GM10847 (cell line): ENCODE data around the gene LDLRAD4.

ENCODE experiments used
- POLR2A ChIP-seq: IDR thresholded peaks from 2 replicates; pipeline ENCODE4 v1.6.1; 2011; ENCODE audit not compliant: insufficient read length; ENCODE audit errors: extremely low read depth

Gene LDLRAD4

DNA sequence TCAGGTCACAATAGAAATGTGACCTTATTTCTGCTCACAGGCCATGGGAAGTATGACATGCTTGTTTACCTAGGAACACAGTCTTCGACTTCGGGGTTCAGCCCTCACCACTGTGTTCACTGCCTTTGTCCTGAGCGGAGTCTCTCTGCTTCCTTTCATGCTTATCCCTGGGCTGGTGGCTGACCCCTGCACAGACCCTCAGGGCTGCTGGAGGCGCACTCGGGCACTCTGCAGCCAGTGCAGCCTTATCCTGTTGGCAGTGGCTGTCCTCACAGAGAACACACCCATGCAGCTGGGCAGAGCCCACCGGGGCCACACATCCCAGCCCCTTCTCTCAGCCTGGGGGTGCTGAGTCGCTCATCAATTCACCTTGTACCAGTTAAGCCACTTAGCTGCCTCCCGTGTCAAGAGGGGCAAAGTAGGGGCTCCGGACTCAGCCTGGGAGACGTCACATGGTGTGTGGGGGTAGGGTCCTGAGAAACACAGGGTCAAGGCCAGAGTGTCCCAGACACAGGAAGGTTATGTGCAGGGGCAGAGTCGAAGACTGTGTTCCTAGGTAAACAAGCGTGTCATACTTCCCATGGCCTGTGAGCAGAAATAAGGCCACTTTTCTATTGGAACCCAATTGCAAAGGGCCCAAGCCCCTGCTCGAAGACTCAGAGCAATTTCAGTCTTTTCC is 400.3 kb downstream of the LDLRAD4 start:
- TF ChIP-seq POLR2A = no peak

DNA sequence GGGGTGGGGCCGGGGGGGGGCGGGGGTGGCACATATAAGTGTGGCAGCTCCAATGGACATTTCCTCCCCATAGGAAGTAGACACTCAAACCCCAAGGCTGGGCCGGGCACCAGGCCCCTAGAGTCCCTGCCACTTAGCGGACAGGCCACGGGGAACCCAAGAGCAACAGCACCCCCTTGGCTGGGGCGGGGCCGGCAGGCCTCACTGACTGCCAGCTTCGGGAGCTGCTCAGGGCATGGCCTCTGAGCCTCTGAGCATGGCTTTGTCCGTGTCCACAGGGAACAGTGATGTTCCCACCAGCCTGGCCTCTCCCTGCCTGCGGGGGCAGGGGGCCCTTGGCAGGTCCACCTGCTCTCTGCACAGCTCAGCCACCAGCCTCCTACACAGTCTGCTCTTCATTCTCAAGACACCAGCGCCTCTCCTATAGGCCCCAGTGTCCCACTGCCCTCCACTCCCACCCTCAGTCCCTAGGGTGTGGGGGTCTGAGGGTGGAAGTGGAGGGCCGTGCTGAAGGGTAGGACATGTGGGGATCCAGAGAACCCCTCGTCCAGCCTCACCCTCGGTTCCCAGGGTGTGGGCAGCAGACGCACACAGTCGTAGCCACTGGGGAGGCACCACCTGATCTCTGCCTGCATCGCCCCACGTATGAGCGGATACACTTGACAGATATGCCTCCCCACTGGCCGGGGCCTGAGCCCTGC is 401.1 kb downstream of the LDLRAD4 start:
- no peak for TF ChIP-seq POLR2A

DNA sequence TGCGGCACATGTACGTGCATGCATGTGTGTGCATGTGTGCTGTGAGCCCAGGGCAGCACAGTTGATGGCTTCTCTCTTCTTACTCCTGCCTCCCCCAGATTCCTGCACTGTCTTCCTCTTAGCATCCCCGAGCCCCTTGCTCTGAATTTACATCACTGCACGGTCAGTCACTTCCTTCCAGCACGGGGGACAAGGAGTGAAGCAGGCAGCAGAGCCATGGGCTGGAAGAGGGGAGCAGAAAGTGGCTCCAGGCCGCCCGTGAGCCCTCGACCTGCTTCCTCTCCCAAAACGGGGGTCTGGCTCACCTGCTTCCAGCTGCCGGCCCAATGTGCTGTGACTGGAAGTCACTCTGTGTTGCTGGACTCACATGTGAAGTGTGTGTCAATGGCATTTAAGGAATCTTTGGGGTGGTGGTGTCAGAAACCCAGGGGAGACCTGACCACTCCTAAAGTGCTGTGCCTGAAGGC is 401.7 kb downstream of the LDLRAD4 start:
- TF ChIP-seq POLR2A = no peak

DNA sequence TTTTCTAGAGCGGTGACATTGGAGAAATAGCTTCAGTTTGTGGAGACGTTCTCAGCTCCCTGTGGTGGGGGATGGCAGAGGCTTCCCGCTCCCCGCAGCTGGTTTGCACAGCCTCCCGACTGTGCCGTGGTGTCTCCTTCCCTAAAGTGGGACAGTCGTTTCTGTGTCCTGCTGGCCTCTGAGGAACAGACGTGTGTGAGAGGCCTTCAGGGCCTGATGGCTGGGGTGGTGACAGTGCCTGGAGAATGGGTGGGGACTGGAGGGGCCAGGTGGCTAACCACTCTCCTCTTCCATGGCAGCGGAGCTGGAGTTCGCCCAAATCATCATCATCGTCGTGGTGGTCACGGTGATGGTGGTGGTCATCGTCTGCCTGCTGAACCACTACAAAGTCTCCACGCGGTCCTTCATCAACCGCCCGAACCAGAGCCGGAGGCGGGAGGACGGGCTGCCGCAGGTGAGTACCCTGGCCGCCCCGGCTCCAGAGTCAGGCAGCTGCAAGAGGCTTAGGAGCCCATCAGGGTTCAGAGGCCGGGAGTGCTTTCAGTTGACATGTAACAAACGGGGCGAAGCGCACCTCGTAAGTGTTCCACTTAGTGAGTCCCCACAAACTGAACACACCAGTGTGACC is 402.4 kb downstream of the LDLRAD4 start:
- TF ChIP-seq POLR2A = no peak

DNA sequence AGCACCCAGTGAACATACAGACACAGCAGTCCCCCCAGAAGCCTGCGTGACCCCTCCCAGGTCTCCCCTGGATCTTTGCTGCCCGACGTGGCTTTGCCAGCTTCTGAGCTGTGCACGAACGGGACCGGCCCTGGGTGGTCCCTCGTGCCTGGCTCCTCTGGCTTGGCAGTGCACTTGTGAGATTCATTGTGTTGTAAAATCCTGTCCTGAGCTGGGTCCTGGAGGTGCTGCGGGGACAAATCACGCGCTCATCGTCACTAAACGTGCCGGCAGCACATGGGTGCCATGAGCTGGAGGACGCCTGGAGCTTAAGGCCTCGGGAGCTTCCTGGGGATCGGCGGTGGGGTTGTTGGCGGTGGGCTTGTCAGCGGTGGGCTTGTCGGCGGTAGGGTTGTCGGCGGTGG is 402.9 kb downstream of the LDLRAD4 start:
- TF ChIP-seq POLR2A = no peak

GRCh38 chr18:13621886-13622619 is 403.5 kb downstream of the LDLRAD4 start:
- TF ChIP-seq POLR2A = no peak

GRCh38 chr18:13622751-13623150 is 404.2 kb downstream of the LDLRAD4 start:
- no peak for TF ChIP-seq POLR2A

- TF ChIP-seq POLR2A = no peak
These were observed 404.8 kb downstream of the LDLRAD4 start for GRCh38 chr18:13623348-13623747.

- TF ChIP-seq POLR2A = no peak
These were observed 405.3 kb downstream of the LDLRAD4 start for GRCh38 chr18:13623871-13624270.

GRCh38 chr18:13624563-13625237 is 406.1 kb downstream of the LDLRAD4 start:
- no peak for TF ChIP-seq POLR2A

GRCh38 chr18:13625355-13625754 is 406.8 kb downstream of the LDLRAD4 start:
- TF ChIP-seq POLR2A = no peak

- TF ChIP-seq POLR2A = no peak
These were observed 407.4 kb downstream of the LDLRAD4 start for GRCh38 chr18:13625843-13626543.

- no peak for TF ChIP-seq POLR2A
These were observed 408.0 kb downstream of the LDLRAD4 start for GRCh38 chr18:13626544-13626908.

GRCh38 chr18:13627639-13628038 is 409.1 kb downstream of the LDLRAD4 start:
- TF ChIP-seq POLR2A = no peak
